AG08395 (cell line): ENCODE results near the gene SMYD3.
"Not testable (repeated sequence)": the region's sequence is repeated elsewhere in the genome, so short reads cannot be mapped to it uniquely, and the experiment has no call there.

Experiments
- DNase-seq: peaks from one replicate; pipeline ENCODE4 v3.0.0; 2012; ENCODE audit warnings: mixed read lengths, low spot score

Gene SMYD3

DNA sequence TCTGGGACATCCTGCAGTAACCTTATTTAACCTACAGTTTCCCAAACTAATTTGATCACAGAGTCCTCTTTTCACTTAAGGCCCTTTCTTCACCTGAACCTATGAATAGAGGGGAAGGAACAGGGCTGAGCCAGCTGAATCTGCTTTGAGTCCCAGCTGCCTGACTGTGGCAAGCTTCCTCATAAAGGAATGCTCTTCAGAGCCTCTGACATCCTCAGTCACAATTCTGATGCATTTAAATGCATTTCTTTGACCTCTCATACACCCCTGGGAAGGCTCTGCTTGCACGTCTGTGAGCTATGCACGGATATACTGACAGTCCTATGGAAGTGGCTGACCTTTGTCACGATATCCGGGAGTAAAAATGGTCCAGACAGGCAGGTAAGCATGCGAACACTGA is 673.1 kb downstream of the SMYD3 start:
- no peak for DNase-seq

DNA sequence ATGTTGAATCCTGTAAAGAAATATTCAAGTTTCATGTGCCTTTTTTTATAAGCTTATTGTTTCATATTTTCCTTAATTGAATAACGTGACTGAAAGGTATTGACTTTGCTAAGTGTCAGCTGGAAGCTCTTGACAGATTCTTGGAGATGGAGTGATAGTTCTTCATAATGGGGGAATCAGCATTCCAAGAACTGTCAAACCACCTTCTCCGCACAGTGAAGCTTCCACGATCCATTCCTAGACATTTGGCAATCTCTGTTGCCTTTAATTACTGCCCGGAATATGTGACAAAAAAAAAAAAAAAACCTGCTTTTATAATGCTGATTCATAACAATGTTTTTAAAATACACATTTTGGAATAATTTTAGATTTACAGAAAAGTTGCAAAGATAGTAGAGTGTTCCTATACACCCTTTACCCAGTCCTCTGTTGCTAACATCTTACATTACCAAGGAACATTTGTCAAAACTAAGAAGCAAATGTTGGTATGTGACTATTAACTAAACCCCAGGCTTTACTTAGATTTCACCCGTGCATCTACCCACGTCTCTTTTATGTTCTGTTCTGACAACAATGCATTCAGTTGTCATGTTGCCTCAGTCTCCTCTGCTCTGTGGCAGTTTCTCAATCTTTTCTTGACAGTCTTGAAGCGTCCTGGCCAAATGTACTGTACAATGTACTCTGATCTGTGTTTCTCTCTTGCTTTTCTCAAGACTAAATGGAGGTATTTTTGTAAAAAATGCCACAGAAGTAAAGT is 674.1 kb downstream of the SMYD3 start:
- no peak for DNase-seq

DNA sequence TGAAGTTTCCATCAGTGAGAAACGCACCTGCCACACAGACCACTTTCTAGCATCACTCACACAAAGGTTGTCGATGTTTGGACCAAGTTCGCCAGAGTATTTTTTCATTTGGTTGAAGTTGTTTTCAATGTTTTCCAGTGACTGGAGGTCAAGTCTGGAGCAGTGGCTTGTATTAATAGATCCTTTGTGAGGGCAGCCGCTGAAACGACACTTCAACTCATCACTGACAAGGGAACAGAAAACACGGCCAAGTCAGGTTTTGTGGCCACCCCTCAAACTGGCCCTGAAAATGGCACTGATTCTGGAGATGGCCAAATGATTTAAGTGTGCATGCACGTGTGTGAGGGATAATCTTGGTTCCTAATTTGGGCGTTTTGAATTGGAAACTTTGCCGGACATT is 675.6 kb downstream of the SMYD3 start:
- DNase-seq, result no peak

DNA sequence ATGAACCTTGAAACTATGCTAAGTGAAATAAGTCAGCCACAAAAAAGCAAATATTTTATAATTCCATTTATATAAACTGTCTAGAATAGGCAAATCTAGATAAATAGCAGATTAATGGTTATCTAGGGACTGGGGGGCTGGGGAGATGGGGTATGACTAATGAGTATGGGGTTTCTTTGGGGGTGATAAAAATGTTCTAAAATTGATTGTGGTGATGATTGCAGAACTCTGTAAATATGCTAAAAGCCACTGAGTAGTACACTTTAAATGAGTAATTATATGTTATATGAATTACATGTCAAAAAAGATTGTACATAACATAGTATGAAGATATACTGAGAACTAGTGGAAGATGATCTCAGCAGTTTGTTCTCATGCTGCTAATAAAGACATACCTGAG is 677.3 kb downstream of the SMYD3 start:
- DNase-seq, result no peak

DNA sequence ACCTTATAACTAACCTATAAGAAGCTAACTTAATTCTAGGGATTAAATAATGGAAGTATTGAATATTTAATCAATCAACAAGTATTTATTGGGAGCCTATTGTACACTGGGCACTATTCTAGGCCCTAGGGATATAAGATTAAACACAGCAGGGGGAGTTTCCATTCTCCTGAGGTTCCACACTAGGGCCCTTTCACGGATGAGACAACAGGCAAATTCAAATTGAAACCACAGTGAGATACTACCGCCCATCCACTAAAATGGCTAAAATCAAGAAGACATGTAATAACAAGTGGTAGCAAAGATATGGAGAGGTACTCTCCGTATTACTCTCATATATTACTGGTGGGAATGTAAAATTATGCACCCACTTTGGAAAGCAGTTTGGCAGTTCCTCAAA is 677.9 kb downstream of the SMYD3 start:
- no peak for DNase-seq

DNA sequence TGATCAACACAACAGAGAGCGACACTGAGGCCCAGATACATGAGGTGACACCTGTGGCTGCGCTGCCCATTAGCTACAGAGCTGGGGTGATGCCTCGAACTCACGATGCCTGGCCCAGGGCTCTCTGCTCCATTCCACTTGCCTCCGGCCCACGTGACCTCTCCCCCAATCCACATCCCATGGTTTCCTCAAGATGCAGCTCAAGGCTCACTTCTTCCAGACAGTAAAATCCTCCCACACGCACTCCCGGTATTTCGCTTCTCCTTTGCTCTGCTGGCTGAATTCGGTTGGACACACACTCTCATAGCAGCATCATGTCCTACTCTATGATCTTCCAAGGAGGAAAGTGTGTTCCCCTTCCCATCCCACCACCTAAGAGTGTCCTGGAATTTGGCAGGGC is 679.8 kb downstream of the SMYD3 start:
- no peak for DNase-seq

DNA sequence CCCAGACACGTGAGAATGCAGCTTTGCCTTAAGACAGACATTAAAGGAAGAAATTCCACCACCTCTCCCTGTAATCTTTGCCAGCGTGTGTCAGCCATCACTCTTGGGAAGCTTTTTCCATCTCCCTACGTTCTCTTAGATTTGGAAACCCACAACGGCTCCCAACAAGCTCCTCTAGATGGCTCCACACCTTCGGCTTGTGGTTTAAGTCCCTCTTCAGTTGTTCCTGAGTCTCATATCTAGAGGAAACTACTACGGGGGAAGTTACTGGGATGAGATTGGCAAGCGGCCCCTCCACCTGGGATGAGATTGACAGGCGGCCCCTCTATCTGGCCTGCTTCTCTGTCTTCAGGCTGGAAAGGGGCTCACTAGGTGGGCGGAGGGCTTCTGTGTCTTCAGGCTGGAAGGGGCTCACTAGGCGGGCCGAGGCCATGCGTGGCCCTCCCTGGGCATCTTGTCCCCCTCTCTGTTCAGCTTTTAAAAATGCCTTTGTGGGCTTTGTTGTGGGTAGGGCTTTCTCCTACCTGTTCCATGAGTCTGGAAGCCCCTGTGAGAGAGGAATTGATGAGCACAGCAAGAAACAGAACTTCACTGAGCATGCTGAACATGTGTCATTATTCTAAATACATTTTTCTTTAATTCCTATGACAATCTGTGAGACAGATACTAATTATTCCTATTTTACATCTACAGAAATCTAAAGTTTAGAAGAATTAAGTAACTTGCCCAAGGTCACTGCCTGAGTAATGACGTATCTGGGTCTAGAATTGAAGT is 681.8 kb downstream of the SMYD3 start:
- peak; percentile 30 for DNase-seq

DNA sequence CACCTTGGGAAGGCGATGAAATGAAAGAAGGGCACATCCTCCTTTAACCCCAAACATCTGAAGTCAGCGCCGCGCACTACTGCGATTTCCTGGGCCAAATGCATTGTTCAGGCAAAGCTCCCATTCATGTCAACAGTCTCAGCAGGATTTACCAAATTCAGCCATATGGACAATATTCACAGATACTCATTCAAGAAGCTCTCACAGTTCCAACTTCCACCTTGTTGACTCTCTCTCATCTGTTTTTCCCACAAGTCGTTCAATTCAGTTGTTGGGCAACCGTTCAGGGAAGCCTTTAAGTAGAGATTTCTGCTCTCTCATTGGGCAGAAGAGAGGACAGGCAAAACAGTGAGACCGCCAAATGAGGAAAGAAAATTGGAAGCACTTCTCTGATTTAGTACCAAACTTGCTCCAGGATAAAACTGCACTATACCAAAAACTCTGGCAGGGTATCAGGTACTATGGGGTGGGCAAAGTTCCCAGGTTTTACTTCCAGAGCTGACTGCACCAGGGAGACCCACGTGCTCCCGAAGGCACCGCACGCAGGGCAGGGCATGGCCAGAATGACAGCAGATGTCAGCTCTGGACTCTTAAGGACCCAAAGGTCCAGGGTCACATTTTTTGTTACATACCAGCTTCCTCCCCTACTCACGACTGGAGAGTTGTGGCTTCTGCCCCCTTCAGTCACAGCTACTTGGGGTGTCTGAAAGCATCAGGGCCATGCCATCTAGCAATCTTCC is 683.5 kb downstream of the SMYD3 start:
- DNase-seq, result no peak

DNA sequence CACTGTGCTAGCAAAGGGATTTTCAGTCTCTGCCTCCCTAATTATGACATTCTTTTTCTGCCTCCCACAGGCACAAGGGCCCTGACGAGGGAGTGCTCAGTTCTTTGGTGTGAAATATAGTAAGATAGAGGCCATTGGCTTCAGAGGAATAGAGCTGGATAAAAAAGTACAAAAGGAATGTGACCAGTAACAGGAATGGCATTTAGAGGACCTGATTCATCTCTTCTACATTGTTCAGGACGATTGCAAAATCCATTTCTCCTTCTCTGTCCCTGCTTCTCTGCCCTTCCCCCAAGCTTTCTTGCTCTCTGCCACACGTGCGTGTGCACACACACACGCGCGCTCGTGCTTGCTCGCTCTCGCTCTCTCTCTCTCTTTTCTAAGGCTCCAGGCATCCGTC is 684.1 kb downstream of the SMYD3 start:
- peak; percentile 95 for DNase-seq

DNA sequence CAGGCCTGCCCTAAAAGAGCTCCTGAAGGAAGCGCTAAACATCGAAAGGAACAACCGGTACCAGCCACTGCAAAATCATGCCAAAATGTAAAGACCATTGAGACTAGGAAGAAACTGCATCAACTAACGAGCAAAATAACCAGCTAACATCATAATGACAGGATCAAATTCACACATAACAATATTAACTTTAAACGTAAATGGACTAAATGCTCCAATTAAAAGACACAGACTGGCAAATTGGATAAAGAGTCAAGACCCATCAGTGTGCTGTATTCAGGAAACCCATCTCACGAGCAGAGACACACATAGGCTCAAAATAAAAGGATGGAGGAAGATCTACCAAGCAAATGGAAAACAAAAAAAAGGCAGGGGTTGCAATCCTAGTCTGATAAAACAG is 688.7 kb downstream of the SMYD3 start:
- DNase-seq, result not testable (repeated sequence)

DNA sequence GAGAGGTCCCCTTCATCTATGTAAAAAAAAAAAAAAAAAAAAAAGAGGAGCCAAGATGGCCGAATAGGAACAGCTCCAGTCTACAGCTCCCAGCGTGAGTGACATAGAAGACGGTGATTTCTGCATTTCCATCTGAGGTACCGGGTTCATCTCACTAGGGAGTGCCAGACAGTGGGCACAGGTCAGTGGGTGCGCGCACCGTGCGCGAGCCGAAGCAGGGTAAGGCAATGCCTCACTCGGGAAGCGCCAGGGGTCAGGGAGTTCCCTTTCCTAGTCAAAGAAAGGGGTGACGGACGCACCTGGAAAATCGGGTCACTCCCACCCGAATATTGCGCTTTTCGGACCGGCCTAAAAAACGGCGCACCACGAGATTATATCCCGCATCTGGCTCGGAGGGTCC is 690.6 kb downstream of the SMYD3 start:
- not testable (repeated sequence) for DNase-seq

DNA sequence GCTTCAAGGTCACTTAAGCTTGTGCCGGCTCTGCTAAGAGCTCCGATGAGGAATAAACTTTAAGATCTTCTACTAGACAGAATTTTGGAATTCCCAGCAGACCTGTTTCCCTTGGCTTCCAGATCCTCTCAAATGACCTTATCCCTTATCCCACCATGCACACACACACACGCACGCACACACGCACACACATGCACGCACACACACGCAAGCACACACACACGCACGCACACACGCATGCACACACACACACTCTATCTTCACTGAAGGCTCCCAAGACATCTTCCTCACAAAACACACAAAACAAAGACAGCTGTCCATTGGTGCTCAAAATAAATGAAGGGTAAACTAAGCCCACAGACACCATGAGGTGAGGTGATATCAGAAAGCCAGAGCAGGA is 692.4 kb downstream of the SMYD3 start:
- no peak for DNase-seq

DNA sequence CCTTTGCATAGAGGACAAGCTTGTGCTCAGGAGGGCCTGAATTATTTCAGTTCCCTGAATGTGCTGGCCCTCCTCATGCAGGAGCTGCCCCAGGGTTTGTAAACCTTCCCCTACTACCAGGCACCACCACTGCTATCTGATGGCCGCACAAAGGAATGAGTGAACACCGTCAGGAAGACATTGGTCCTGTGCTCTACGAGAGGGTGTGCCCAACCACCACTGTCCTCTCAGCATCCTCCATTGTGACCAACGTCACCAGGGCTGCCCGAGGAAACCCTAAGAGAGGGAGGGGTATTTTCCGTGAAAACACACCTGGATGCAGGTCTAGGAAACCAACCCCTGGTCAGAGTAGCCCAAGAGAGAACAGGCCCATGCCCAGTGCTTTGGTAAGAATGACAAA is 694.8 kb downstream of the SMYD3 start:
- DNase-seq, result no peak

DNA sequence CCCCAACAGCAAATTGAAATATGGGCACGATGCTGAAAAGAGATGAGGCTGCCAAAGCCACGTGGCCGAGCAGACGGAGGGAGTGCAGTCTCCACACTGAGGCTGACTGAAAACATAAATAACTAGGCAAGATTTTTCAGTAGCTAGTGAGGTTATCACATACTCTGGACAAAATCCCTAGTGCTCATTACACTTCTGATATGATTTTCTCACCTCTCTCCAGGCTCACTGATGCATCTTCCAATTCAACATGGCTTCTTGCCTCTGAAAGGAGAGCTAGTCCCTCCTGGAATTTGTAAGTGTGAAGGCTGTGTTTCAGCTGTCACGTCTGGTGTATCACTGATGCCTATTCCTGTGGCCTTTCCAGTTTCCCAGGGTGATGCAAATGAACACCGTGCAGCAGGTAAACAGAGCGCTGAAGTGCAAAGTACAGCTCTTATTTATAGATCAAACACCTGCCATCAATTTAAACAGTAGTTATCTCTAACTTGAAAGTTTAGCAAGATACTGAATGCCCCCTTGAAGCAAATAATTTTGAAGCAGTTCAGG is 696.2 kb downstream of the SMYD3 start:
- no peak for DNase-seq

DNA sequence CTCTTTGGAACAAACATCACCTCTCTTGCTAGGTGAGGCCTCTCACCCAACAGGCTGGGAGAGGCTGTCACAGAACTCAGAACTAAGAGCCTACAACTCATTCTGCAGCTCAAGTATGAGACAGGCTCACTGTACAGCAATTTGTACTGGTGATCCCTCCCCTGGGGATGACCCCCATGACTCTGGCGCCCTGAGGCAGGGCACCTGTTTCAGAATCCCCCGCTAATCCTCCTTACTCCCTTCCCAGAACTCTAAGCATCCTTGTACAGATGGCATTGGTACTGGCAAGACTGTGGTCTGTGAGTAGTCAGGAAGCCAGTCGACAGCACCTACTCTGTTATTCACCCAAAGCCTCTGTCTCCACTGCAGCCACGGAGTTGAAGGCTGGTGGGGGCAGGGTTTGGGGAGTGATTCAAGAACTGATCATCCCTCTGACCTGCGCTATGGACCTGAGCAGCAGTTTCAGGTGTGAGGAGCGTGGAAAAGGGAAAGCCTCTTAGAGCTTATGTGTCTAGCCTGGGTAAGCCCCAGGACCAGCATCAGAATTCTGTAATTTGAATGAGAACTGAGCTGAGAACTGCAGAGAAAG is 696.8 kb downstream of the SMYD3 start:
- DNase-seq, result no peak

DNA sequence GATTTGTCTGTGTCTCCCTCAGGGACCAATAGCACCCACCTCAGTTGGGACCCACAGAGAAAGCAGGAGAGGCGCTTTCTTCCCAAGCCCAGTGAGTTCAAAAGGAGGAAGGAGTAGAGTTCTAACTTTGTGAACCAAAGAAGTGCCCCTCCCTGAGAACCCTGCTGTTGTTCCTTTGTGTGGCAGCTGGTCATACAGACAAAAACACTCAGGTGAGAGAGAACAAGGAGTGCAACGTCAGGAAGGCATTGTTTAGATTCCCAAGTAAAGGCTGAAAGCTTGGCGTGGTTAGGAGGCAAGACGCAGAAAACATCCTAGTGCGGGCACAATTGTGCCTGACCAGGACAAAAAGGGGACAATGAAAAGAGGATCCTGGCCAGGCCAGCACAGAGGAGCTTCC is 697.7 kb downstream of the SMYD3 start:
- DNase-seq, result no peak

DNA sequence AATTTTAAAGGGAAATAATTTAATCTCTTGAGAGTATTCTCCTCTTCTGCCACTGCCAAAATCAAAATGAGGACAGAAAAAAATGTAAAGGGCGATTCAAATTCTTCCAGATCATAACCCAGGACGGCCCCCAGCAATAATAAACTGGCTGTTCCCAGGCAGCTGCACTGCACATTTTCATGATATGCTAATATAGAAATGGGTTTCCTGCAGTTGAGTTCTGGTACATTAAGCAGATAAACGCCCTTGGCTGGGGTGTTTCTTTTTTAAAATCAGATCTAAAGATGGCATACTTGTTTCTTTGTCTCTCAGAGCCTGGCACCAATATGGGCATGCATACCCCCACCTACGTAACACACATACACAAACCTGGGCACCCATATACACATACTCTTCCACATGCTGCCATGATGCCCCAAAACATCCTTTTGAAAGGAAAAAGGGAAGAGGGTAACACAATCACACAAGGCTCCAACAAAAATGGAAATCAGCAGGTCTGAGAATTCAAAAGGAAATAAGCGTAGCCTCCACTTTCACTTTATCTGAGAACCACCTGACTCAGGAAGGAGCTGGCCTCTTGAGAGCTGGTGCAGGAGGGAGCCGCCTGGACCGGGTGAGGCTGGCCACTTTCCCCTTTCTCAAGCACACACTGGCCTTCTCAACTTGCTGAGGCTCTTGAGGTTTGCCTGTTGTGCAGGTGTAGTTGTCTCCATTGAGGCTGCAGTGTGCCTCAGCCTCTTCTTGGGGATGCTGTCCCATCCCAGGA is 698.9 kb downstream of the SMYD3 start:
- DNase-seq, result no peak

DNA sequence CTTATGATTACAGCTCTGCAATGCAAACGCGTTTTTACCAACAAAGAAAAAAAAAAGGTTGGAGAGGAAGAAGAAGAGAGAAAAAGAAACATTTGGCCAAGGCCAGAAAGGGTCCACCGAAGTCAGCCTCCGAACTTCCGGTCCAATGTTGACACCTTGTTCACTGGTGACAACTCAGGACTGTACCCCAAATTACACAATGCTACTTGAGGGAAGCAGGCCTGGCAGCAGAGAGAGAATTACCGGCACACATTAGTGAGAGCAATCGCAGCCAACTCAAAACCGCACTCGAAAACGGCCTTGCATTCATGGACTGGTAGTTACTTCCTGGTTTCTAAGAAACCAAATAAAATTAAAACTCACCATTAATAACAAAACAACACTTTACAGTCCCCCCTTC is 699.8 kb downstream of the SMYD3 start:
- peak; percentile 24 for DNase-seq

DNA sequence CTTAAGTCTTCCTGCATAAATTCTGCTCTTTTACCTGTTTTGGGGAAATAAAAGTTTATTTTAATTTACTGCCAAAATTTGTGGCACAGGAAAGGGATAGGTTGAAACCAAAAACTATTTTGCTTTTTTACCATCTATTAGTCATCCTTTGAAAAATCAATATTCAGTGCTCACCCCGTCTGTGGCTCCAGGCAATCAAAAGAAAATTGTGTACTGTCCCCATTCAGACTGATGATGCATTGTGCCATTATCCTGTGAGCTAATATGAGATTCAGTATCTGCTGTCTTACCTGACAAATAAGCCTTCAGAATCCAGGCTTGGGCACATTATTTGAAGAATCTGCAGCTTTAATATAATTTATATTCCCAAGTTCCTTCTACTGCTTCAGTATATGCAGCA is 701.5 kb downstream of the SMYD3 start:
- DNase-seq, result no peak

DNA sequence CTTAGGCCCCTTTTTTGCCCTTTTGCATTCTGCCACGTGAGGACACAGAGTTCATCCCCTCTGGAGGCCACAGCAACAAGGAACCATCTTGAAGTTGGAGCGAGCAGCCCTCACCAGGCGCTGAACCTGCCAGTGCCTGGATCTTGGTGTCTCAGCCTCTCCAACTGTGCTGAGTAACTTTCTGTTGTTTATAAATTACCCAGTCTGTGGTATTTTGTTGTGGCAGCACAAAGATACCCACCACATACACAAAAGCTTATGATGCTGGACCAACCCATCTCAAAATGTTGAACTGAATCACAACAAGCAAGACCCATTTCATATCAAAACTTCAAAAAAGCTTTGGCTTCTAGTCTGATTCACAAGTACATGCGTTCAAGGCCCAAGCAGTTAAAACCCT is 702.4 kb downstream of the SMYD3 start:
- no peak for DNase-seq

DNA sequence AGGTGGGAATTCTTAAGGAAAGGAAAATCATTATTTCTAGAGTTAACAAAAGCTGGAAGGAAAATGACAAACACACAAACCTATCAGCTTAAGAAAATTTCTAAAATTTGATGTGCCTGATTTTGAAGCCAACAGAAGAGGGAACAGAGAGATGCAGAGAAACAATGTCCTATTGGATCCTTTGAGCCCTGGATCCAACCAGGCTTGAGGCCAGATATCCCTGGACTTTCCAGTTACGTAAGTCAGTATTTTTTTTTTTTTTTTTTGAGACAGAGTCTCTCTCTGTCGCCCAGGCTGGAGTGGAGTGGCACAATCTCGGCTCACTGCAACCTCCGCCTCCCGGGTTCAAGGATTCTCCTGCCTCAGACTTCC is 703.4 kb downstream of the SMYD3 start:
- DNase-seq, result no peak
